DND-41 (cell line): Measurements from ENCODE around the gene DCPS.
A peak's percentile ranks its signal among the peaks of the same experiment; 100 is the strongest.

ENCODE experiments used
- ATAC-seq: fragments of 200-7000 bp; cut with Tn5 transposase; 3 replicates; pipeline ENCODE4 v1.9.1; 2021; ENCODE audit warnings: low read depth; ENCODE audit not compliant: insufficient read depth
- DNase-seq: peaks from one replicate; pipeline ENCODE4 v3.0.0-alpha.2; 2020
- H2AFZ ChIP-seq: 2 replicates; pipeline ENCODE4 v1.6.0; 2012; ENCODE audit warnings: low read depth, low read length
- H3K27ac ChIP-seq: 2 replicates; pipeline ENCODE4 v1.5.1; 2012; ENCODE audit warnings: low read length, inconsistent platforms
- H3K27me3 ChIP-seq: fragments of 200-600 bp; sonication (generic); 2 replicates; pipeline ENCODE4 v1.6.0; 2012; ENCODE audit warnings: low read length, mild to moderate bottlenecking, inconsistent platforms; ENCODE audit not compliant: insufficient read depth, poor library complexity
- H3K36me3 ChIP-seq: 2 replicates; pipeline ENCODE4 v1.5.1; 2012; ENCODE audit warnings: low read length, inconsistent platforms; ENCODE audit not compliant: insufficient read depth
- H3K4me1 ChIP-seq: 2 replicates; pipeline ENCODE4 v1.5.1; 2012; ENCODE audit warnings: mild to moderate bottlenecking, low read length; ENCODE audit not compliant: insufficient read depth
- H3K4me2 ChIP-seq: 2 replicates; pipeline ENCODE4 v1.6.0; 2012; ENCODE audit warnings: mild to moderate bottlenecking, moderate library complexity, low read length, inconsistent platforms; ENCODE audit not compliant: insufficient read depth
- H3K4me3 ChIP-seq, 2 experiments: fragments of 200-600 bp in 1 of 2; shearing (Covaris generic) in 1 of 2; 2 replicates each; pipeline ENCODE4 v1.5.1; 2012 to 2016; ENCODE audit warnings: inconsistent platforms in 2 of 2, low read length in 2 of 2, mild to moderate bottlenecking in 2 of 2, low read depth in 1 of 2, moderate library complexity in 1 of 2
- H3K79me2 ChIP-seq: 2 replicates; pipeline ENCODE4 v1.6.0; 2012; ENCODE audit warnings: low read length, inconsistent platforms; ENCODE audit not compliant: insufficient read depth
- H3K9ac ChIP-seq: 2 replicates; pipeline ENCODE4 v1.6.0; 2012; ENCODE audit warnings: low read depth, mild to moderate bottlenecking, inconsistent platforms, low read length, moderate library complexity
- H3K9me3 ChIP-seq: 2 replicates; pipeline ENCODE4 v1.5.1; 2012; ENCODE audit warnings: low read length, moderate library complexity, mild to moderate bottlenecking, inconsistent platforms; ENCODE audit not compliant: insufficient read depth, severe bottlenecking
- H4K20me1 ChIP-seq: 2 replicates; pipeline ENCODE4 v1.6.0; 2012; ENCODE audit warnings: low read length; ENCODE audit not compliant: insufficient read depth
- EZH2 ChIP-seq: IDR thresholded peaks from 3 replicates; pipeline ENCODE4 v1.6.1; 2012; ENCODE audit warnings: borderline replicate concordance, low read depth, mild to moderate bottlenecking, moderate library complexity, low read length, inconsistent platforms; ENCODE audit not compliant: severe bottlenecking
- TF ChIP-seq, protein P1 (sequence below): IDR thresholded peaks from 2 replicates; pipeline ENCODE4 v1.5.1; 2012; ENCODE audit warnings: borderline replicate concordance, low read length, moderate library complexity, mild to moderate bottlenecking; ENCODE audit not compliant: poor library complexity, severe bottlenecking; ENCODE audit errors: extremely low read depth

Gene DCPS

DNA sequence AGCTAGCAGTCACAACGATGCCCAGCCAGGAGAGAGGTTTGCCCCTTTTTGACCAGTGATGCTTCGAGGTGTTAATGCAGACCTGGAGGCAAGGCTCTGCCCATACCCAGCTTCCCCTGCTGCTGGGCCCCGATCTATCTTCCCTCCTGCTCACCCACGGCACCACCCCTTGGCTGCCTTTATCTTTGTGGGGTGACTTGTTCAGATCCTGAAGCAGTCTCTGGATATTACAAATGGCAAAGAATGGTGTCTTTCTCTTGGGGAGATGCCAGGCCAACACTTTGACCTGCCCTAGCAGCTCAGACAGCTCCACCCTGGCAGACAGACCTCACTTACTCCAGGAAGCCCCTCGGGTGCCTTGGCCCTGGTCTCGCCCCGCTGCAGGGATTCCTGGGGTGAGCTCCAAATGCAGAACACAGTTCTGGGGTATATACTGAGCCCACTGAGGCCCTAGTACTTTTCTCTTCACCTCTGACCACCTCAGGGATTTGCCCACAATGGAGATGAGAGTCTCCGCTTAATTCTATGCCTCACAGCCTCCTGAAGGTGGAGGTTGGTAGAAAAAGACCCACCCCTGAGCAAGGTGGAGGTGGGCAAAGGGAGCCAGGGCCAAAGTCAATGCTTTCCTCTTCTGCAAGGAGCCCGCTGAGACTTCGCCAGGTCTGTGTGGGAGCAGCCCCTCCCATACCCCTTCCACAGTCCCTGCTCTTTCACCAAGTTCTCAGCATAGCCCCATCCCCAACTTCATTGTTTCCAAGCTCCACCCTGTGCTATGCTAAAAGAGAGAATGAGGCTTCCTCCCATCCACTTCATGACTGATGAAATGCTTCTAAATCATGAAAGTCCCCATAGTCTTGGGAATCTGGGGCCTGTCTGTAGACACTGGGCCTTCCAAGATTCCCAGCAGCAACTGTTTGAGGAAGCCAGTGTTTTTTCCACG is 40.6 kb downstream of the DCPS start:
- Histone ChIP-seq H3K4me3 (no peak overlapping the region), H3K4me2 (no peak overlapping the region), H3K27ac (no peak overlapping the region; the same call in 1 of the 2 replicates), H2AFZ (no peak overlapping the region), H3K4me1 (no peaks in the 10 kb centered on the region; the same call in 1 of the 2 replicates), H3K36me3 (peaks cover 93% of the 10 kb centered on the region), H3K9ac (no peak overlapping the region), H4K20me1 (peaks cover 38% of the 10 kb centered on the region), H3K27me3 (no peaks in the 10 kb centered on the region), H3K79me2 (peaks cover 33% of the 10 kb centered on the region), H3K9me3 (no peaks in the 10 kb centered on the region)
- TF ChIP-seq, protein P1, sequence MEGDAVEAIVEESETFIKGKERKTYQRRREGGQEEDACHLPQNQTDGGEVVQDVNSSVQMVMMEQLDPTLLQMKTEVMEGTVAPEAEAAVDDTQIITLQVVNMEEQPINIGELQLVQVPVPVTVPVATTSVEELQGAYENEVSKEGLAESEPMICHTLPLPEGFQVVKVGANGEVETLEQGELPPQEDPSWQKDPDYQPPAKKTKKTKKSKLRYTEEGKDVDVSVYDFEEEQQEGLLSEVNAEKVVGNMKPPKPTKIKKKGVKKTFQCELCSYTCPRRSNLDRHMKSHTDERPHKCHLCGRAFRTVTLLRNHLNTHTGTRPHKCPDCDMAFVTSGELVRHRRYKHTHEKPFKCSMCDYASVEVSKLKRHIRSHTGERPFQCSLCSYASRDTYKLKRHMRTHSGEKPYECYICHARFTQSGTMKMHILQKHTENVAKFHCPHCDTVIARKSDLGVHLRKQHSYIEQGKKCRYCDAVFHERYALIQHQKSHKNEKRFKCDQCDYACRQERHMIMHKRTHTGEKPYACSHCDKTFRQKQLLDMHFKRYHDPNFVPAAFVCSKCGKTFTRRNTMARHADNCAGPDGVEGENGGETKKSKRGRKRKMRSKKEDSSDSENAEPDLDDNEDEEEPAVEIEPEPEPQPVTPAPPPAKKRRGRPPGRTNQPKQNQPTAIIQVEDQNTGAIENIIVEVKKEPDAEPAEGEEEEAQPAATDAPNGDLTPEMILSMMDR, result no peak
- TF ChIP-seq EZH2, result no peak
- DNase-seq (no peak), ATAC-seq (no peak)

DNA sequence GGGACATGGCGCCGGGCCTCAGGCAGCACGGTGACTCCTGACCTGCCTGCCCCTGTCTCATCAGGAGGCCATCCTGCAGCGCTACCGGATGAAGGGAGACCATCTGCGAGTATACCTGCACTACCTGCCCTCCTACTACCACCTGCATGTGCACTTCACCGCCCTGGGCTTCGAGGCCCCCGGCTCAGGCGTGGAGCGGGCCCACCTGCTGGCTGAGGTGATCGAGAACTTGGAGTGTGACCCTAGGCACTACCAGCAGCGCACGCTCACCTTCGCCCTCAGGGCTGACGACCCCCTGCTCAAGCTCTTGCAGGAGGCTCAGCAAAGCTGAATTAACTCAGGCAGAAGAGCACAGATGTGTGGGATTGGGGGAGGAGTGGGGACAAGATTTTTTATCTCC is 41.4 kb downstream of the DCPS start:
- Histone ChIP-seq H3K4me1 (peaks cover 1% of the 10 kb centered on the region; the same call in 1 of the 2 replicates), H3K9ac (no peak overlapping the region), H3K27me3 (no peaks in the 10 kb centered on the region), H2AFZ (no peak overlapping the region), H3K4me3 (no peak overlapping the region), H3K9me3 (no peaks in the 10 kb centered on the region), H3K27ac (no peak overlapping the region), H3K36me3 (peaks cover 86% of the 10 kb centered on the region), H3K79me2 (peaks cover 40% of the 10 kb centered on the region), H3K4me2 (no peak overlapping the region), H4K20me1 (peaks cover 38% of the 10 kb centered on the region)
- no peak for ATAC-seq
- TF ChIP-seq EZH2, result no peak
- TF ChIP-seq, protein P1, result no peak
- DNase-seq, result no peak

DNA sequence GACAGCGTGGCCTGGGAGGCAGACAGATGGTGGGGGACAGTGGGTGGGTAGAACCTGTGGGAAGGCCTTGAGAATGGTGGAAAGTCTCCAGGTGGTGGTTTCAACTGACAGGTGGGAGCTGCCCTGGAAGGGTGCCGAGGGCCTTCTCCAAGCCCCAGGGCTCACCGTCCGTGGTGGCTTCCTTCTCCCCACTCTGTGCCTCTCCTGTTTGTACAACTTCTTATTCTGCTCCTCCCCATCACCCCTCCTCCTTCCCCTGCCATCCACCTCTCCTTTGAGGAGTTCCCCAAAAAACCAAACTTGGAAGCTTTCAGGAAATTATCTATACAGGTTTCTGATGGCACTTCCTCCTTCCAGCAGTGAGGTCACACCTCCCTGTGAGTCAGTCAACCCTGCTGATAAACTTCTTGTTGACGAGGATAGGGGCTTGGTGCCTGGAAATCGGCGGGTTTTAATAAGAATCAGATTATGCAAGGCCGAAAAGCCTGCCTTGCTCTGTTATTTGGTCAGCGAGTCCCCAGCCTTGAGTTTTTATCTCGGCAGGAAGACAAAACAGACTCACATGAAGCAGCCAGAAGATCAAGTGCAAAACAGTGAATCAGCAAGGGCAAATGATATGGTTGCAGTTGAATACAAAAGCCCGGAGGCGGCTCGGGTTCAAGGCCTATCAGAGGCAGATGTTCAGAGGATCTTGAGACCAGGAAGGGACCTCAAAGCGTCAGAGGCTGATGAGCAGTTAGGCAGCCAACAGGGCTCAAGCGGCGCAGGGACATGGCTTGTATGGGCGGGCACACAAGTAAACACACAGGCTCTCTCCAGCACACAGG is 42.1 kb downstream of the DCPS start:
- no peak for ATAC-seq
- Histone ChIP-seq H3K9me3 (no peaks in the 10 kb centered on the region), H3K79me2 (peaks cover 47% of the 10 kb centered on the region), H3K4me1 (peaks cover 8% of the 10 kb centered on the region), H2AFZ (no peak overlapping the region), H3K27ac (peak overlapping the region; percentile 34), H3K4me2 (no peak overlapping the region), H3K4me3 (no peak overlapping the region), H4K20me1 (peaks cover 42% of the 10 kb centered on the region), H3K27me3 (no peaks in the 10 kb centered on the region), H3K9ac (no peak overlapping the region), H3K36me3 (peaks cover 85% of the 10 kb centered on the region)
- TF ChIP-seq, protein P1, result no peak
- TF ChIP-seq EZH2, result no peak
- no peak for DNase-seq
